Prostate gland (tissue), 2 donors: ENCODE measurements around the gene RGL1.

Experiments used
- POLR2A ChIP-seq: fragments of 450-650 bp; IDR thresholded peaks from one replicate; pipeline ENCODE4 v1.6.1; 2016; ENCODE audit warnings: antibody characterized with exemption, mild to moderate bottlenecking
- POLR2AphosphoS5 ChIP-seq: sonication (generic); formaldehyde crosslinking; IDR thresholded peaks from one replicate; pipeline ENCODE4 v1.6.1; 2017; ENCODE audit warnings: antibody characterized with exemption
- TF ChIP-seq, protein P1 (sequence below), 4 experiments: fragments of 200-600 bp in 2 of 4; fragments of 450-650 bp in 2 of 4; sonication (generic) in 2 of 4; IDR thresholded peaks; 1 replicate in 3 of 4; 2 replicates in 1 of 4; pipeline ENCODE4 v1.5.1; 2016 to 2019; ENCODE audit warnings: antibody characterized with exemption in 4 of 4, mild to moderate bottlenecking in 2 of 4, moderate library complexity in 2 of 4

DNA sequence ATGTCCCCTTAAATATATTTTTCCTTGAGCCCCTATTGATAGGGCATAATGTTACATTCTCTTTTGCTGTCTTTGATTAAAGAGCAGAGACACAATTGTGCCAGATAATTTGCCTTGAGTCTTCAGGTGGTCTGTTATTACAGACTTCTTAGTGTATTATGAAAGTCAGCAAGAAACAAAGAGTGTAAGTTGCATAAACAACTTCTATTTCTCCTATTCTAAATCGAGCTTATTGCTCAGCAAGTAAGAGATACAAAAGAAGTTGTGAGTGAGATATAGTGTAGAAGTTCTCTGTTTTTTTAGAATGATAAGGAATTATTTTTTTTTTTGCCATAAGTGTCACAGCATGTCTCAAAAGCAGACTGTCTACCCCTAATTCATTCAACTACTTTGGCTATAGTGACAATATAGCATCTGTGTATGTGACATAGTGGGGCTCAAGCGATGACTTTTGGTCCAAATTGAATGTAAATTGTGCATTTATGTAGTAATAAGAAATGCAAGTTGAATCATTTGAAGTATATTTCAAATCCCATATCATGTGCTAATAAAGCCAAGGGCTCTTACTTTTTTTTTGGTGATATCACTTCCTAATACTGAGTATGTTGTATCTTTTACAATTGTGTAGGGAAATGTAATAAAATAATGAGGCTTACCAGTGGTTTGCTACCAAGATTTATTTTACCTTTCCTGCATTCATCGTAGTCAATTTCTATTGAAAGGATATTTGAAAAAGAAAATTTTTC is 81.3 kb downstream of the RGL1 start:
- TF ChIP-seq, protein P1, sequence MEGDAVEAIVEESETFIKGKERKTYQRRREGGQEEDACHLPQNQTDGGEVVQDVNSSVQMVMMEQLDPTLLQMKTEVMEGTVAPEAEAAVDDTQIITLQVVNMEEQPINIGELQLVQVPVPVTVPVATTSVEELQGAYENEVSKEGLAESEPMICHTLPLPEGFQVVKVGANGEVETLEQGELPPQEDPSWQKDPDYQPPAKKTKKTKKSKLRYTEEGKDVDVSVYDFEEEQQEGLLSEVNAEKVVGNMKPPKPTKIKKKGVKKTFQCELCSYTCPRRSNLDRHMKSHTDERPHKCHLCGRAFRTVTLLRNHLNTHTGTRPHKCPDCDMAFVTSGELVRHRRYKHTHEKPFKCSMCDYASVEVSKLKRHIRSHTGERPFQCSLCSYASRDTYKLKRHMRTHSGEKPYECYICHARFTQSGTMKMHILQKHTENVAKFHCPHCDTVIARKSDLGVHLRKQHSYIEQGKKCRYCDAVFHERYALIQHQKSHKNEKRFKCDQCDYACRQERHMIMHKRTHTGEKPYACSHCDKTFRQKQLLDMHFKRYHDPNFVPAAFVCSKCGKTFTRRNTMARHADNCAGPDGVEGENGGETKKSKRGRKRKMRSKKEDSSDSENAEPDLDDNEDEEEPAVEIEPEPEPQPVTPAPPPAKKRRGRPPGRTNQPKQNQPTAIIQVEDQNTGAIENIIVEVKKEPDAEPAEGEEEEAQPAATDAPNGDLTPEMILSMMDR (IDR thresholded peaks at IDR 0.05) = no peak
- TF ChIP-seq POLR2A (no peak), POLR2AphosphoS5 (no peak)
